ENCODE measurements around the gene NELL1.

The NELL1 gene
- long read RNA-seq, result 0 reads

GRCh38 chr11:20668844-20669819, at the start of gene NELL1:
Gene NELL1 (plus strand): TSS chr11:20669586.
- Histone ChIP-seq H3K27ac (replicated peaks) (no peak within 1 kb of the TSS), H3K4me3 (replicated peaks; ENCODE audit: insufficient read depth, low read length) (no peak within 1 kb of the TSS), H3K27me3 (ENCODE audit: insufficient read depth, poor library complexity, severe bottlenecking) (peaks cover 55% of the 10 kb centered on the region)
- no peak for TF ChIP-seq POLR2AphosphoS5 (IDR thresholded peaks at IDR 0.05; ENCODE audit: low read depth)
- no peak for TF ChIP-seq GABPA (IDR thresholded peaks at IDR 0.05; ENCODE audit: low read depth)
- no peak for TF ChIP-seq REST (IDR thresholded peaks at IDR 0.05; ENCODE audit: insufficient replicate concordance, low read depth)
- no peak for TF ChIP-seq CTCF (IDR thresholded peaks at IDR 0.05; ENCODE audit: insufficient read depth, low read length)
- TF ChIP-seq SPI1 (IDR thresholded peaks at IDR 0.05; ENCODE audit: borderline replicate concordance, low read depth), result no peak
- no peak for DNase-seq (ENCODE audit: low read depth in 1 of 2, low spot score in 1 of 2)

- H3K27ac ChIP-seq (replicated peaks), result no peak overlapping the region
These were observed 48.4 kb upstream of the NELL1 start for GRCh38 chr11:20620988-20621387.

More at GRCh38 chr11:20620988-20621387, 48.4 kb upstream of the NELL1 start:
- Histone ChIP-seq H3K4me3 (replicated peaks; ENCODE audit: insufficient read depth, low read length) (no peak overlapping the region), H3K27me3 (ENCODE audit: insufficient read depth, poor library complexity, severe bottlenecking) (no peaks in the 10 kb centered on the region)
- TF ChIP-seq POLR2AphosphoS5 (IDR thresholded peaks at IDR 0.05; ENCODE audit: low read depth), result no peak
- TF ChIP-seq GABPA (IDR thresholded peaks at IDR 0.05; ENCODE audit: low read depth), result no peak
- no peak for TF ChIP-seq REST (IDR thresholded peaks at IDR 0.05; ENCODE audit: insufficient replicate concordance, low read depth)
- no peak for TF ChIP-seq CTCF (IDR thresholded peaks at IDR 0.05; ENCODE audit: insufficient read depth, low read length)
- no peak for TF ChIP-seq SPI1 (IDR thresholded peaks at IDR 0.05; ENCODE audit: borderline replicate concordance, low read depth)
- DNase-seq (ENCODE audit: low read depth in 1 of 2, low spot score in 1 of 2), result no peak
